Measurements from ENCODE around the gene STEAP4. TPM values are rescaled to one million over a fixed set of nuclear protein-coding genes. Genes with fewer than 3 reads are reported as not detected.

The STEAP4 gene
- not detected in 2 replicates for total RNA-seq
- long read RNA-seq: 0 reads

DNA sequence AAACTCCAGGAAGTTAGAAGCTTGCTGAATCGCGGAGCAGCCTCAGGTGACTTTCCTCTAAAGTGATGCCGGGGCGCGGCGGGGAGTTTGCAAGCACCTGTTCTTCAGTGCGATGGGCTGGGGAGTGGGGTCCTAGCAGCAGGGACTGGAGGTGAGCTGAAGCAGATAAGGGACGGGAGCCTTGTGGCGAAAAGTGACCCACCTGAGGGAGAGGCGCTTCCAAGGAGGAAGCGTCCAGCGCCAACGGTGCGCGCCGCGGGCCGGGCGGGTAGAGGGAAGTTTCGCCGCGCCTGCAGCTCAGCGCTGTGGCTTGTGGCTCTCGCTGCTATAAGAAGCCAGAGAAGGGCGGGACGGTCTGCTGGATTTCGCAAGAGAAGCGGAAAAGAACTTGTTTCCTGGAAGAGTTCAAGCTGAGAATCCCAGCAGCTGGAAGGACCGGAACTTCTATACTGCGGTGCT lies at the start of gene STEAP4:
Gene STEAP4 (minus strand): TSS at position 305 of the 459 bp plus-strand sequence. CDS start 22,625 bp downstream, outside the sequence.
- DNase-seq (ENCODE audit: low spot score, unreplicated experiment): peak; percentile 12
- Mint-ChIP-seq H3K4me3 (ENCODE audit: low read depth) (peak within 1 kb of the TSS; percentile 77), H3K9me3 (ENCODE audit: low read depth) (no peaks in the 10 kb centered on the region), H3K27ac (no peak within 1 kb of the TSS), H3K4me1 (ENCODE audit: low read depth) (peaks cover 7% of the 10 kb centered on the region), H3K36me3 (ENCODE audit: insufficient read depth) (no peaks in the 10 kb centered on the region), H3K27me3 (peaks cover 30% of the 10 kb centered on the region)
- TF ChIP-seq, protein P1, sequence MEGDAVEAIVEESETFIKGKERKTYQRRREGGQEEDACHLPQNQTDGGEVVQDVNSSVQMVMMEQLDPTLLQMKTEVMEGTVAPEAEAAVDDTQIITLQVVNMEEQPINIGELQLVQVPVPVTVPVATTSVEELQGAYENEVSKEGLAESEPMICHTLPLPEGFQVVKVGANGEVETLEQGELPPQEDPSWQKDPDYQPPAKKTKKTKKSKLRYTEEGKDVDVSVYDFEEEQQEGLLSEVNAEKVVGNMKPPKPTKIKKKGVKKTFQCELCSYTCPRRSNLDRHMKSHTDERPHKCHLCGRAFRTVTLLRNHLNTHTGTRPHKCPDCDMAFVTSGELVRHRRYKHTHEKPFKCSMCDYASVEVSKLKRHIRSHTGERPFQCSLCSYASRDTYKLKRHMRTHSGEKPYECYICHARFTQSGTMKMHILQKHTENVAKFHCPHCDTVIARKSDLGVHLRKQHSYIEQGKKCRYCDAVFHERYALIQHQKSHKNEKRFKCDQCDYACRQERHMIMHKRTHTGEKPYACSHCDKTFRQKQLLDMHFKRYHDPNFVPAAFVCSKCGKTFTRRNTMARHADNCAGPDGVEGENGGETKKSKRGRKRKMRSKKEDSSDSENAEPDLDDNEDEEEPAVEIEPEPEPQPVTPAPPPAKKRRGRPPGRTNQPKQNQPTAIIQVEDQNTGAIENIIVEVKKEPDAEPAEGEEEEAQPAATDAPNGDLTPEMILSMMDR (IDR thresholded peaks at IDR 0.05; ENCODE audit: unreplicated experiment): no peak

DNA sequence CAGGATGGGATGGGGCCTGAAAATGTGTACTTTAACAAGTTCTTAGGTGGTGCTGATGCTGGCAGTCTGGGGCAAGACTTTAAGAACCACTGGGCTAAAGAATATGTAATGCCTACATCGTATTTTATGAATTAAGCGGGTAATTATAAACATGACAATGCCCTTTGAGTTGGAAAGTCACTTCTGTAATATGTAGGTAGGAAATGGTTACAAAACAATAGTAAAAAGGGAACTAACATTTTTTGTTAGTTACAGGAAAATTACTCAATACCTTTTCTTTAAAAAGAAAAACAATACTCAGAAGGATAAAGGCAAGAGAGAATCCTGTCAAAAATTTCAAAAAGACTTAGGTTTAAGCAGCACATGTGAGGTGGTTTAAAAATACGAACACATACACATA lies 48.3 kb upstream of the STEAP4 start:
- DNase-seq (ENCODE audit: low spot score, unreplicated experiment): no peak
- no peaks in the 10 kb centered on the region for H3K27me3 Mint-ChIP-seq
- TF ChIP-seq, protein P1 (IDR thresholded peaks at IDR 0.05; ENCODE audit: unreplicated experiment): no peak
- peaks cover 10% of the 10 kb centered on the region for H3K4me1 Mint-ChIP-seq (ENCODE audit: low read depth)
- no peak overlapping the region for H3K4me3 Mint-ChIP-seq (ENCODE audit: low read depth)
- no peaks in the 10 kb centered on the region for H3K9me3 Mint-ChIP-seq (ENCODE audit: low read depth)
- no peaks in the 10 kb centered on the region for H3K36me3 Mint-ChIP-seq (ENCODE audit: insufficient read depth)
- no peak overlapping the region for H3K27ac Mint-ChIP-seq

DNA sequence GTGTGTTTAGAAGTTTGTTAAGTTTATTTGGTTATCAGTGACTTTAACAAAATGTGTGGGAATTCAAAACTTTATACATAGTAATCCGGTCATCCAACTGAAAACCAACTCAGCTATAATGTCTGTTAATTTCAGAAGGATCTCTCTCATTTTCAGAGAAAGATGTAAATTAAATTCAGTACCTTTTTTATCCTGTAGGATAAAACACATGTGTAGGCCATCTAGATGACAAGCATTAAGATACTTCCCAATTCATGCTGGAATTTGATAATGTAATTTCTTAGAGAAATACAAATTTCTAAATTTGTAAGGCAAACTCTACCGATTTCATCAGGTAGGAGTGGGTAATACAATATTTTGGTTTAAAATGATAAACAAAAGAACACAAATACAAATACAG lies 43.4 kb upstream of the STEAP4 start:
- DNase-seq (ENCODE audit: low spot score, unreplicated experiment): no peak
- no peaks in the 10 kb centered on the region for H3K36me3 Mint-ChIP-seq (ENCODE audit: insufficient read depth)
- H3K9me3 Mint-ChIP-seq (ENCODE audit: low read depth): no peaks in the 10 kb centered on the region
- H3K27ac Mint-ChIP-seq: no peak overlapping the region
- H3K4me3 Mint-ChIP-seq (ENCODE audit: low read depth): no peak overlapping the region
- TF ChIP-seq, protein P1 (IDR thresholded peaks at IDR 0.05; ENCODE audit: unreplicated experiment): peak; percentile 27
- H3K27me3 Mint-ChIP-seq: no peaks in the 10 kb centered on the region
- peaks cover 14% of the 10 kb centered on the region for H3K4me1 Mint-ChIP-seq (ENCODE audit: low read depth)

DNA sequence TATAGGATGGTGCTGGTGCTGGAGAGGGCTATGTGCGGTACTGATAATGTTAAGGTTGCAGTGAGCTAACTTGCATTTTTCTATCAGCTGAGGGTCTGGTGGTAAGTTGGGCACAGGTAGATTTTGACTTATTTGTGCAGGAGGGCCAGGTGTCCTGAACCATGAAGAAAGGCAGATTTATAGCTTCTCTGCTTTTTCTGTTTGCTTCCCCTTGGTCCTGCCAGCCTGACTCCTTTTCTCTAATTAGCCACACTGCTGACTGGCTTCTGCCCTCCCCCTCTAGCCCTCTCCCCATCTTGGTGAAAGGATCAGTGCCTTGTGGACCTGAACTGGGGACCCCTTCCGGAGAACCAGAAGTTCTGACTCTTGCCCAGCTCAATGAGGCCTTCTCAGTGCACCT lies 40.8 kb upstream of the STEAP4 start:
- peaks cover 14% of the 10 kb centered on the region for H3K4me1 Mint-ChIP-seq (ENCODE audit: low read depth)
- DNase-seq (ENCODE audit: low spot score, unreplicated experiment): no peak
- no peak overlapping the region for H3K27ac Mint-ChIP-seq
- no peaks in the 10 kb centered on the region for H3K36me3 Mint-ChIP-seq (ENCODE audit: insufficient read depth)
- TF ChIP-seq, protein P1 (IDR thresholded peaks at IDR 0.05; ENCODE audit: unreplicated experiment): no peak
- H3K27me3 Mint-ChIP-seq: no peaks in the 10 kb centered on the region
- H3K4me3 Mint-ChIP-seq (ENCODE audit: low read depth): no peak overlapping the region
- no peaks in the 10 kb centered on the region for H3K9me3 Mint-ChIP-seq (ENCODE audit: low read depth)

DNA sequence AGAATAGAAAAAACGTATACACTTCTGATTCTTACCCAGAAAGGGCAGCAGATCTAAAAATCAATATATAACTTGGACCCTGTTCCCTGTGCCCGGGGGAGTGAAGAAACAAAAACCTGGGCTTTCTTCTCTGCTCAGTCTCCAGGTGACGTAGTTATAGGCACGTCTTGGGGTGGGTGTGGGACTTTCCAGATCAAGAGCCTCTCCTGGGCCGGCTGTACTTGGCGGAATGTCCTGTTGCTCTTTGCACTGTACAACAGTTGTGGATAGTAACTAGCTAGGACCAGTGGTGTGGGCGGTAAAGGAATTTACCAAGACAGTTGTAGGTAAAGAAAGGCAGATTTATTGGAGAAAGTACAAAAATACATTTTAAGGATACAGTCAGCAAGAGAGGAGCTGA lies 40.4 kb upstream of the STEAP4 start:
- Mint-ChIP-seq H3K9me3 (ENCODE audit: low read depth) (no peaks in the 10 kb centered on the region), H3K27me3 (no peaks in the 10 kb centered on the region), H3K4me3 (ENCODE audit: low read depth) (no peak overlapping the region), H3K36me3 (ENCODE audit: insufficient read depth) (no peaks in the 10 kb centered on the region), H3K27ac (peak overlapping the region; percentile 67), H3K4me1 (ENCODE audit: low read depth) (peaks cover 14% of the 10 kb centered on the region)
- no peak for DNase-seq (ENCODE audit: low spot score, unreplicated experiment)
- TF ChIP-seq, protein P1 (IDR thresholded peaks at IDR 0.05; ENCODE audit: unreplicated experiment): no peak

All from progenitor cell of endocrine pancreas (in vitro differentiated cells).